HEK293 (cell line): Measurements from ENCODE around the gene CRELD1.

Experiments
- CTCF ChIA-PET: fragments of 350-600 bp; formaldehyde crosslinking; extraction: SDS; loops from one replicate; lab custom pipeline; 2021; ENCODE audit warnings: antibody characterized with exemption; lab: Yijun Ruan, JAX
- POLR2A ChIA-PET: fragments of 300-600 bp; formaldehyde crosslinking; extraction: SDS; loops from one replicate; lab custom pipeline; 2020; ENCODE audit warnings: antibody characterized with exemption, inconsistent platforms; lab: Yijun Ruan, JAX
- H3K27ac ChIP-seq: fragments of 200-500 bp; sonication (Bioruptor generic); 2 replicates; pipeline ENCODE4 v1.5.1; 2014; ENCODE audit warnings: low read depth, low read length, control low read depth, inconsistent platforms; ENCODE audit errors: extremely low read depth
- H3K36me3 ChIP-seq, 2 experiments: fragments of 200-500 bp in 1 of 2; sonication (Bioruptor generic) in 1 of 2; 1 replicate in 1 of 2; 2 replicates in 1 of 2; pipeline ENCODE4 v1.5.1; 2014 to 2017; ENCODE audit warnings: inconsistent platforms in 2 of 2, low read length in 2 of 2; ENCODE audit not compliant: control insufficient read depth in 2 of 2, insufficient read depth in 1 of 2
- H3K4me1 ChIP-seq: fragments of 200-500 bp; sonication (Bioruptor generic); 2 replicates; pipeline ENCODE4 v1.5.1; 2014; ENCODE audit warnings: mild to moderate bottlenecking, low read length, inconsistent platforms; ENCODE audit not compliant: control insufficient read depth, insufficient read depth
- H3K4me3 ChIP-seq: 2 replicates; pipeline ENCODE4 v1.5.1; 2011; ENCODE audit warnings: low read depth, mild to moderate bottlenecking, control low read depth, low read length, moderate library complexity
- H3K9me3 ChIP-seq: fragments of 200-500 bp; sonication (Bioruptor generic); 2 replicates; pipeline ENCODE4 v1.5.1; 2014; ENCODE audit warnings: low read depth, low read length, inconsistent platforms; ENCODE audit not compliant: control insufficient read depth, insufficient read depth
- AEBP2 ChIP-seq: fragments of 450-650 bp; formaldehyde crosslinking; IDR thresholded peaks from 2 replicates; pipeline ENCODE4 v1.5.1; 2016; ENCODE audit warnings: missing biosample characterization, missing genetic modification characterization, borderline replicate concordance
- BCL11B ChIP-seq: fragments of 450-650 bp; formaldehyde crosslinking; IDR thresholded peaks from 2 replicates; pipeline ENCODE4 v1.5.1; 2016; ENCODE audit warnings: low read depth, missing biosample characterization, missing genetic modification characterization
- ZBTB11 ChIP-seq: fragments of 450-650 bp; formaldehyde crosslinking; conservative IDR thresholded peaks from 2 replicates; pipeline ENCODE4 v1.5.1; 2016; ENCODE audit warnings: low read depth, missing biosample characterization, missing genetic modification characterization
- ZFHX2 ChIP-seq: fragments of 450-650 bp; formaldehyde crosslinking; conservative IDR thresholded peaks from 2 replicates; pipeline ENCODE4 v1.5.1; 2016; ENCODE audit warnings: missing biosample characterization, missing genetic modification characterization
- ZFP37 ChIP-seq: fragments of 450-650 bp; formaldehyde crosslinking; IDR thresholded peaks from 2 replicates; pipeline ENCODE4 v1.5.1; 2016; ENCODE audit warnings: missing biosample characterization, missing genetic modification characterization
- ZNF311 ChIP-seq: fragments of 450-650 bp; formaldehyde crosslinking; IDR thresholded peaks from 2 replicates; pipeline ENCODE4 v1.5.1; 2017; ENCODE audit warnings: missing biosample characterization, missing genetic modification characterization, borderline replicate concordance
- ZNF37A ChIP-seq: fragments of 450-650 bp; IDR thresholded peaks from 2 replicates; pipeline ENCODE4 v1.5.1; 2018; ENCODE audit warnings: missing biosample characterization, missing genetic modification characterization
- ZNF423 ChIP-seq: fragments of 450-650 bp; formaldehyde crosslinking; IDR thresholded peaks from 2 replicates; pipeline ENCODE4 v1.5.1; 2016; ENCODE audit warnings: missing biosample characterization, missing genetic modification characterization
- ZNF514 ChIP-seq: fragments of 450-650 bp; formaldehyde crosslinking; IDR thresholded peaks from 2 replicates; pipeline ENCODE4 v1.5.1; 2016; ENCODE audit warnings: missing biosample characterization, missing genetic modification characterization
- ZNF580 ChIP-seq: fragments of 450-650 bp; formaldehyde crosslinking; IDR thresholded peaks from 2 replicates; pipeline ENCODE4 v1.5.1; 2016; ENCODE audit warnings: missing biosample characterization, missing genetic modification characterization
- ZNF610 ChIP-seq: fragments of 450-650 bp; formaldehyde crosslinking; IDR thresholded peaks from 2 replicates; pipeline ENCODE4 v1.5.1; 2016; ENCODE audit warnings: missing biosample characterization, missing genetic modification characterization, borderline replicate concordance
- ZNF624 ChIP-seq: fragments of 450-650 bp; formaldehyde crosslinking; IDR thresholded peaks from 2 replicates; pipeline ENCODE4 v1.5.1; 2017; ENCODE audit warnings: missing biosample characterization, missing genetic modification characterization
- ZNF645 ChIP-seq: fragments of 450-650 bp; formaldehyde crosslinking; IDR thresholded peaks from 2 replicates; pipeline ENCODE4; 2016; ENCODE audit warnings: missing biosample characterization, missing genetic modification characterization
- ZNF777 ChIP-seq: fragments of 450-650 bp; formaldehyde crosslinking; IDR thresholded peaks from 2 replicates; pipeline ENCODE4 v1.5.1; 2017; ENCODE audit warnings: missing biosample characterization, missing genetic modification characterization, borderline replicate concordance
- TF ChIP-seq, protein P1 (sequence below): fragments of 450-650 bp; formaldehyde crosslinking; IDR thresholded peaks from 2 replicates; pipeline ENCODE4 v1.5.1; 2016; ENCODE audit warnings: missing biosample characterization, missing genetic modification characterization
- TF ChIP-seq, protein P2 (sequence below): IDR thresholded peaks from 2 replicates; pipeline ENCODE4 v1.6.1; 2011; ENCODE audit warnings: mild to moderate bottlenecking, low read depth, low read length, borderline replicate concordance
- TF ChIP-seq, protein P3 (sequence below): fragments of 450-650 bp; formaldehyde crosslinking; IDR thresholded peaks from 2 replicates; pipeline ENCODE4 v1.5.1; 2016; ENCODE audit warnings: missing biosample characterization, missing genetic modification characterization

CRELD1 gene

GRCh38 chr3:9966841-9967240 is 33.2 kb downstream of the CRELD1 start:
- Histone ChIP-seq H3K27ac (no peak overlapping the region), H3K36me3 (peaks cover 25 to 74% of the 10 kb centered on the region in 2 experiments), H3K9me3 (no peaks in the 10 kb centered on the region), H3K4me1 (no peaks in the 10 kb centered on the region), H3K4me3 (no peak overlapping the region)
- ChIA-PET POLR2A (no interaction called here), CTCF (interaction anchor here (1.9 kb wide), 1 partner anchor 20 kb away, joined by 5 read pairs; no protein-coding TSS in a partner anchor)
- TF ChIP-seq BCL11B (tag by site-specific recombination) (no peak), AEBP2 (tag by site-specific recombination) (no peak), ZNF624 (tag by site-specific recombination) (no peak), ZNF311 (tag by site-specific recombination) (no peak), ZNF423 (tag by site-specific recombination) (no peak), ZNF777 (no peak), ZBTB11 (no peak)
- TF ChIP-seq, protein P1, sequence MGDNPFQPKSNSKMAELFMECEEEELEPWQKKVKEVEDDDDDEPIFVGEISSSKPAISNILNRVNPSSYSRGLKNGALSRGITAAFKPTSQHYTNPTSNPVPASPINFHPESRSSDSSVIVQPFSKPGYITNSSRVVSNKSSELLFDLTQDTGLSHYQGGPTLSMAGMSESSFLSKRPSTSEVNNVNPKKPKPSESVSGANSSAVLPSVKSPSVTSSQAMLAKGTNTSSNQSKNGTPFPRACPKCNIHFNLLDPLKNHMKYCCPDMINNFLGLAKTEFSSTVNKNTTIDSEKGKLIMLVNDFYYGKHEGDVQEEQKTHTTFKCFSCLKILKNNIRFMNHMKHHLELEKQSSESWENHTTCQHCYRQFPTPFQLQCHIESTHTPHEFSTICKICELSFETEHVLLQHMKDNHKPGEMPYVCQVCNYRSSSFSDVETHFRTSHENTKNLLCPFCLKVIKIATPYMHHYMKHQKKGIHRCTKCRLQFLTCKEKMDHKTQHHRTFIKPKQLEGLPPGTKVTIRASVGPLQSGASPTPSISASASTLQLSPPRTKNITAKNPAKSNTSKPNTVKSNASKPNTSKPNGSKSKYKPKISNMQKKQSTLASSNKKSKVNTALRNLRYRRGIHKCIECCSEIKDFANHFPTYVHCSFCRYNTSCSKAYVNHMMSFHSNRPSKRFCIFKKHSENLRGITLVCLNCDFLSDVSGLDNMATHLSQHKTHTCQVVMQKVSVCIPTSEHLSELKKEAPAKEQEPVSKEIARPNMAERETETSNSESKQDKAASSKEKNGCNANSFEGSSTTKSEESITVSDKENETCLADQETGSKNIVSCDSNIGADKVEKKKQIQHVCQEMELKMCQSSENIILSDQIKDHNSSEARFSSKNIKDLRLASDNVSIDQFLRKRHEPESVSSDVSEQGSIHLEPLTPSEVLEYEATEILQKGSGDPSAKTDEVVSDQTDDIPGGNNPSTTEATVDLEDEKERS (tag by site-specific recombination): no peak
- TF ChIP-seq, protein P2, sequence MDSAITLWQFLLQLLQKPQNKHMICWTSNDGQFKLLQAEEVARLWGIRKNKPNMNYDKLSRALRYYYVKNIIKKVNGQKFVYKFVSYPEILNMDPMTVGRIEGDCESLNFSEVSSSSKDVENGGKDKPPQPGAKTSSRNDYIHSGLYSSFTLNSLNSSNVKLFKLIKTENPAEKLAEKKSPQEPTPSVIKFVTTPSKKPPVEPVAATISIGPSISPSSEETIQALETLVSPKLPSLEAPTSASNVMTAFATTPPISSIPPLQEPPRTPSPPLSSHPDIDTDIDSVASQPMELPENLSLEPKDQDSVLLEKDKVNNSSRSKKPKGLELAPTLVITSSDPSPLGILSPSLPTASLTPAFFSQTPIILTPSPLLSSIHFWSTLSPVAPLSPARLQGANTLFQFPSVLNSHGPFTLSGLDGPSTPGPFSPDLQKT: no peak

- no peak for TF ChIP-seq ZNF514 (tag by site-specific recombination)
- POLR2A ChIA-PET: no interaction called here
- Histone ChIP-seq H3K4me1 (no peaks in the 10 kb centered on the region), H3K36me3 (peaks cover 25 to 74% of the 10 kb centered on the region in 2 experiments), H3K4me3 (no peak overlapping the region), H3K9me3 (no peaks in the 10 kb centered on the region), H3K27ac (no peak overlapping the region)
- CTCF ChIA-PET: no interaction called here
These were observed 36.0 kb downstream of the CRELD1 start for GRCh38 chr3:9969632-9970019.

GRCh38 chr3:9970020-9970652 is 36.5 kb downstream of the CRELD1 start:
- no peak overlapping the region for H3K4me3 ChIP-seq
- CTCF ChIA-PET: interaction anchor here (1.3 kb wide), 1 partner anchor 24 kb away, joined by 4 read pairs; no protein-coding TSS in a partner anchor
- no peak overlapping the region for H3K27ac ChIP-seq
- POLR2A ChIA-PET: no interaction called here
- peaks cover 25 to 76% of the 10 kb centered on the region in 2 experiments for H3K36me3 ChIP-seq
- no peaks in the 10 kb centered on the region for H3K9me3 ChIP-seq
- no peaks in the 10 kb centered on the region for H3K4me1 ChIP-seq
- TF ChIP-seq ZNF311 (tag by site-specific recombination) (no peak), ZNF645 (tag by site-specific recombination) (no peak), ZNF610 (tag by site-specific recombination) (no peak), ZFP37 (no peak), ZFHX2 (no peak), ZNF37A (tag by site-specific recombination) (no peak), ZNF580 (tag by site-specific recombination) (no peak)
- TF ChIP-seq, protein P3, sequence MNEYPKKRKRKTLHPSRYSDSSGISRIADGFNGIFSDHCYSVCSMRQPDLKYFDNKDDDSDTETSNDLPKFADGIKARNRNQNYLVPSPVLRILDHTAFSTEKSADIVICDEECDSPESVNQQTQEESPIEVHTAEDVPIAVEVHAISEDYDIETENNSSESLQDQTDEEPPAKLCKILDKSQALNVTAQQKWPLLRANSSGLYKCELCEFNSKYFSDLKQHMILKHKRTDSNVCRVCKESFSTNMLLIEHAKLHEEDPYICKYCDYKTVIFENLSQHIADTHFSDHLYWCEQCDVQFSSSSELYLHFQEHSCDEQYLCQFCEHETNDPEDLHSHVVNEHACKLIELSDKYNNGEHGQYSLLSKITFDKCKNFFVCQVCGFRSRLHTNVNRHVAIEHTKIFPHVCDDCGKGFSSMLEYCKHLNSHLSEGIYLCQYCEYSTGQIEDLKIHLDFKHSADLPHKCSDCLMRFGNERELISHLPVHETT: no peak
